GM19238 (cell line): ENCODE measurements around the gene HNRNPDL.
"Not testable (repeated sequence)": the region's sequence is repeated elsewhere in the genome, so short reads cannot be mapped to it uniquely, and the experiment has no call there.

Experiments used
- DNase-seq: peaks from one replicate; pipeline ENCODE4 v3.0.0; 2011; ENCODE audit warnings: low spot score; ENCODE audit not compliant: insufficient read length

HNRNPDL gene

GRCh38 chr4:82388405-82388804, 41.9 kb downstream of the HNRNPDL start:
- no peak for DNase-seq

- not testable (repeated sequence) for DNase-seq
These were observed 44.0 kb downstream of the HNRNPDL start for GRCh38 chr4:82386312-82386711.

- no peak for DNase-seq
These were observed 47.5 kb downstream of the HNRNPDL start for GRCh38 chr4:82382751-82383150.

- DNase-seq = no peak
These were observed 48.5 kb downstream of the HNRNPDL start for GRCh38 chr4:82381661-82382296.

GRCh38 chr4:82381235-82381634, 49.0 kb downstream of the HNRNPDL start:
- no peak for DNase-seq

- DNase-seq = no peak
These were observed 49.4 kb downstream of the HNRNPDL start for GRCh38 chr4:82380831-82381230.

GRCh38 chr4:82380344-82380743, 49.9 kb downstream of the HNRNPDL start:
- no peak for DNase-seq

- no peak for DNase-seq
These were observed 54.2 kb downstream of the HNRNPDL start for GRCh38 chr4:82376109-82376508.

GRCh38 chr4:82373816-82374625, 56.2 kb downstream of the HNRNPDL start, which contains the start of gene HNRNPD:
HNRNPD (minus strand) TSS chr4:82373991; CDS start chr4:82373678, 313 bp downstream.
- peak; percentile 86 for DNase-seq

- DNase-seq = no peak
These were observed 56.8 kb downstream of the HNRNPDL start for GRCh38 chr4:82373486-82373815.
